Uterus (tissue), 4 donors: ENCODE data around the gene GRIP1. TPM values are rescaled to one million over a fixed set of nuclear protein-coding genes. Genes with fewer than 3 reads are reported as not detected.

ENCODE experiments used
- DNase-seq, 2 donors: peaks; one replicate each; pipeline ENCODE4 v3.0.0-alpha.2; 2019 to 2020
- H3K27ac ChIP-seq, 2 donors: fragments of 200-600 bp; sonication (generic); 1 replicate in 1 of 2; 2 replicates in 1 of 2; pipeline ENCODE4 v1.5.1; 2016 to 2018
- H3K27me3 ChIP-seq, 2 donors: fragments of 200-600 bp; sonication (generic); one replicate each; pipeline ENCODE4 v1.5.1; 2018 to 2019; ENCODE audit warnings: control low read depth in 1 of 2
- H3K36me3 ChIP-seq, 2 donors: fragments of 200-600 bp; sonication (generic); one replicate each; pipeline ENCODE4 v1.5.1; 2019; ENCODE audit warnings: control low read depth in 1 of 2
- H3K4me1 ChIP-seq, 2 donors: fragments of 200-600 bp; sonication (generic); one replicate each; pipeline ENCODE4 v1.5.1; 2018 to 2019; ENCODE audit warnings: control low read depth in 1 of 2
- H3K4me3 ChIP-seq, 2 donors: fragments of 200-600 bp; sonication (generic); 1 replicate in 1 of 2; 2 replicates in 1 of 2; pipeline ENCODE4 v1.5.1; 2018 to 2019; ENCODE audit warnings: mild to moderate bottlenecking in 1 of 2
- H3K9me3 ChIP-seq, 2 donors: fragments of 200-600 bp; sonication (generic); one replicate each; pipeline ENCODE4 v1.5.1; 2019; ENCODE audit warnings: control low read depth in 1 of 2
- POLR2A ChIP-seq, 2 donors: fragments of 450-650 bp; IDR thresholded peaks; one replicate each; pipeline ENCODE4 v1.6.1; 2016; ENCODE audit warnings: antibody characterized with exemption in 2 of 2, mild to moderate bottlenecking in 1 of 2, moderate library complexity in 1 of 2
- intact Hi-C: fragments of 100-400 bp; cut with DNase I; formaldehyde crosslinking; loops from one replicate; pipeline ENCODE4 v1.15.1; 2023; ENCODE audit warnings: low total_unique reads
- total RNA-seq, 4 donors: library from RNA; depleted of rRNA in 3 of 4; stranded (reverse); fragments of >200 nt in 3 of 4; gene quantifications; one replicate each; pipeline versions ENCODE4 v1.1.0 to v1.2.4, GENCODE V29; 2014 to 2023
- TF ChIP-seq, protein P1 (sequence below), 4 experiments: fragments of 200-600 bp in 2 of 4; fragments of 450-650 bp in 2 of 4; sonication (generic) in 2 of 4; IDR thresholded peaks; one replicate each; pipeline ENCODE4 v1.5.1; 2016 to 2019; ENCODE audit warnings: antibody characterized with exemption in 4 of 4, mild to moderate bottlenecking in 2 of 4, moderate library complexity in 1 of 4
- donor health status: DM: yes; HTN: yes; CAD: no.

The GRIP1 gene
- total RNA-seq, 4 donors from 2014 or later: 6.4 to 74.8 (median 19.2) TPM; not detected in 1

DNA sequence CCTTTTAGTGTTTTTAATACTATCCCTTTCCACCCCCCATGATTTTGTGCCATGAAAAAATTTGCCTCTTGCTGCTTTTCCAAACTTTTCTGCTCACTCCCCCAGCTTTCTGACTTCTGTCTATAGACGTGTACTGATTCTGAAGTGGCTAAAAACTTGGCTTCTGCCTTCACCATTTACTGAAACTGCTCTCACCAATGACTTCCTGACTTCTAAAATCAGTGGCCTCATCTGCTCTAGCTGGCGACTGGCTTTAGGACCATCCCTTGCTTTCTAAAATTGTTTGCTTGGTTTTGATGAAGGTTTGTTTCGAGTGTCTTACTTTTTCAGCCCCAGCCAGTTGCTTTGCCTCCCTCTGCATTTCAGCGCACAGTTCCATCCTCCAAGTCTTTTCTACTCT is 231.2 kb downstream of the GRIP1 start:
- intact Hi-C loops: no loop called here
- Histone ChIP-seq H3K4me3 (no peak overlapping the region), H3K9me3 (no peaks in the 10 kb centered on the region), H3K27ac (no peak overlapping the region), H3K4me1 (no peaks in the 10 kb centered on the region), H3K27me3 (no peaks in the 10 kb centered on the region), H3K36me3 (no peaks in the 10 kb centered on the region)
- no peak for DNase-seq
- TF ChIP-seq, protein P1, sequence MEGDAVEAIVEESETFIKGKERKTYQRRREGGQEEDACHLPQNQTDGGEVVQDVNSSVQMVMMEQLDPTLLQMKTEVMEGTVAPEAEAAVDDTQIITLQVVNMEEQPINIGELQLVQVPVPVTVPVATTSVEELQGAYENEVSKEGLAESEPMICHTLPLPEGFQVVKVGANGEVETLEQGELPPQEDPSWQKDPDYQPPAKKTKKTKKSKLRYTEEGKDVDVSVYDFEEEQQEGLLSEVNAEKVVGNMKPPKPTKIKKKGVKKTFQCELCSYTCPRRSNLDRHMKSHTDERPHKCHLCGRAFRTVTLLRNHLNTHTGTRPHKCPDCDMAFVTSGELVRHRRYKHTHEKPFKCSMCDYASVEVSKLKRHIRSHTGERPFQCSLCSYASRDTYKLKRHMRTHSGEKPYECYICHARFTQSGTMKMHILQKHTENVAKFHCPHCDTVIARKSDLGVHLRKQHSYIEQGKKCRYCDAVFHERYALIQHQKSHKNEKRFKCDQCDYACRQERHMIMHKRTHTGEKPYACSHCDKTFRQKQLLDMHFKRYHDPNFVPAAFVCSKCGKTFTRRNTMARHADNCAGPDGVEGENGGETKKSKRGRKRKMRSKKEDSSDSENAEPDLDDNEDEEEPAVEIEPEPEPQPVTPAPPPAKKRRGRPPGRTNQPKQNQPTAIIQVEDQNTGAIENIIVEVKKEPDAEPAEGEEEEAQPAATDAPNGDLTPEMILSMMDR (IDR thresholded peaks at IDR 0.05): no peak
- no peak for TF ChIP-seq POLR2A (IDR thresholded peaks at IDR 0.05)

DNA sequence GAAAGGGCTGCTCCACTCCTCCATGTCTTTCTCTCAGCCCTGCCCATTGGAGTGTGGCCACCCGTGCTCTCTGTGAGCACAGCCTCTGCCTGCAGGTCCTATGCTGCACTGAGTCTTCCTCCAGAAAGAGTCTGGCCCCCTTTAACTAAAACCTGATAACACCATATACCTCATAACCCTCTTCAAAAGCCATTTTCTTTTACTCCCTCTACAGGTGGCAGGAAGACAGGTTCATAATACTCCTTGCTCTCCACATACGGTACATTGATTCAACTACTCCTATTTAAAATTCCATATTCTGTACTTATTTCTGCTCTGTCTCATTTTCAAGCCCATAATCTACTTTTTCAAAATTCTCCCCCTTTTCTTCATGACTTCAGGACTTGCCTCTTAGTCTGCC is 232.6 kb downstream of the GRIP1 start:
- H3K9me3 ChIP-seq: no peaks in the 10 kb centered on the region
- no peak for DNase-seq
- H3K27me3 ChIP-seq: no peaks in the 10 kb centered on the region
- no peaks in the 10 kb centered on the region for H3K4me1 ChIP-seq
- no peak overlapping the region for H3K4me3 ChIP-seq
- TF ChIP-seq, protein P1 (IDR thresholded peaks at IDR 0.05): no peak
- TF ChIP-seq POLR2A (IDR thresholded peaks at IDR 0.05): no peak
- H3K27ac ChIP-seq: no peak overlapping the region
- intact Hi-C loops: no loop called here
- H3K36me3 ChIP-seq: no peaks in the 10 kb centered on the region

DNA sequence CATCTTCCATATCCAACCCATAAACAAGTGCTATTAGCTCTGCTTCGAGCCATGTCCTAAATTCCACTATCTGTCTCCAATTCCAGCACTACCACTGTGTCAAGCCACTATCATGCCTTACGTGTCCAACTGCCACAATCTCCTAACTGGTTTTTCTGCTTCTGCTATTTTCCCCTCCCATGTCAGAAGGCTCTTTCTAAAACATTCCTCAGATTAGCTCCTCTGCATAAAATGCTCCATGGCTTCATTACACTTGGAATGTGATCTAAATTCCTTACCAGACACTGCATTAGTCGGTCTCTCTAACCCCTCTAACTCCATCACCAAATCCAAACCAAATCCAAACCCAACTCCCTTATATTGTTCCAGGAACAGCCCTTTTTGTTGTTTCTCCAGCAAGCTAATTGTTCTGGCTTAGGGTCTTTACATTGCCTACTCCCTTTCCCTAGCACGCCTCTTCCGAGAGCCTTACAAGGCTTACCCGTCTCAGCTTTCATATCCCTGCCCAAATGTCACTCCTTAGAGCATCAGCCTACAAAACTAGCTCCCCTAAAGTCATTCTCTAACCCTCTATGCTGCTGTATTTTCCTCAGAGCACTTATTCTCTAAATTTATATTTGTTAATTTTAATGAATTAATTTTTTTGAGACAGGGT is 236.8 kb downstream of the GRIP1 start:
- H3K27me3 ChIP-seq: no peaks in the 10 kb centered on the region
- DNase-seq: no peak
- H3K9me3 ChIP-seq: no peaks in the 10 kb centered on the region
- no peak for TF ChIP-seq POLR2A (IDR thresholded peaks at IDR 0.05)
- TF ChIP-seq, protein P1 (IDR thresholded peaks at IDR 0.05): no peak
- intact Hi-C loops: no loop called here
- no peaks in the 10 kb centered on the region for H3K4me1 ChIP-seq
- no peak overlapping the region for H3K27ac ChIP-seq
- no peaks in the 10 kb centered on the region for H3K36me3 ChIP-seq
- no peak overlapping the region for H3K4me3 ChIP-seq

DNA sequence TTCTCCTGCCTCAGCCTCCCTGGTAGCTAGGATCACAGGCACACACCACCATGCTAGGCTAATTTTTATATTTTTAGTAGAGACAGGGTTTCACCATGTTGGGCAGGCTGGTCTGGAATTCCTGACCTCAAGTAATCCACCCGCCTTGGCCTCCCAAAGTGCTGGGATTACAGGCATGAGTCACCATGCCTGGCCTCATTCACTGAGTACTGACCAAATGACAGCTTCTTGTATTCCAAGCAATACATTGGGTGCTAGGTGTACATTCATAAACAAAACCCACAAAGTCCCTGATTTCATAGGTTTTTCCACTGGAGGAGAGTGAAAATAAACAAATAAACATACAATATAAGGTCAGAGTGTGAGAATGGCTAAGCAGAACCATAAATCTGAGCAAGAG is 240.3 kb downstream of the GRIP1 start:
- Histone ChIP-seq H3K27me3 (no peaks in the 10 kb centered on the region), H3K27ac (no peak overlapping the region), H3K4me1 (no peaks in the 10 kb centered on the region), H3K4me3 (no peak overlapping the region), H3K36me3 (no peaks in the 10 kb centered on the region), H3K9me3 (no peaks in the 10 kb centered on the region)
- no peak for TF ChIP-seq POLR2A (IDR thresholded peaks at IDR 0.05)
- TF ChIP-seq, protein P1 (IDR thresholded peaks at IDR 0.05): no peak
- no peak for DNase-seq
- intact Hi-C loops: no loop called here

DNA sequence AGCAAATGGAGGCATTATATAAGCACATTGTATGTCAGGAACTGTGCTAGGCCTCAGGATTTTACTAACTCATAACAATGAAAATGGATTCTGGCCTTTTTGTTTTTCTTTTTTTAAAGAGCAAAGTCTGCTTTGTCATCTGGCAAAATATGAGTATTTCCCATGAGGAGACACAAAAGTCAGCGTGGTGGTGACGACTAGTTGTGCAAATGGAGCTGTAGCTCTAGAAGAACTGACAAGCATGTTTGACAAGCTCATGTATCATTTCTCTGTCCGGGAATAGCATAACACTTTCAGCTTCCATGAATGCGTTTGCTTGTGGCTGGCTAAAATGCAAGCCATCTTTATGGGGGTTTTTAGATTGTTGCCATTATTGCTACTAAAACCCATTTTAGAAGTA is 248.8 kb downstream of the GRIP1 start:
- no peaks in the 10 kb centered on the region for H3K4me1 ChIP-seq
- intact Hi-C loops: no loop called here
- no peak overlapping the region for H3K27ac ChIP-seq
- no peak overlapping the region for H3K4me3 ChIP-seq
- DNase-seq: no peak
- no peaks in the 10 kb centered on the region for H3K27me3 ChIP-seq
- TF ChIP-seq, protein P1 (IDR thresholded peaks at IDR 0.05): no peak
- no peaks in the 10 kb centered on the region for H3K9me3 ChIP-seq
- H3K36me3 ChIP-seq: no peaks in the 10 kb centered on the region
